HG02798 (cell line): Measurements from ENCODE around the gene PTGIS.
A peak's percentile ranks its signal among the peaks of the same experiment; 100 is the strongest.

Experiments
- ATAC-seq: cut with Tn5 transposase; IDR thresholded peaks from one replicate; pipeline ENCODE4 v1.9.1; 2021; ENCODE audit warnings: mild to moderate bottlenecking; ENCODE audit not compliant: unreplicated experiment, poor library complexity

Gene PTGIS

DNA sequence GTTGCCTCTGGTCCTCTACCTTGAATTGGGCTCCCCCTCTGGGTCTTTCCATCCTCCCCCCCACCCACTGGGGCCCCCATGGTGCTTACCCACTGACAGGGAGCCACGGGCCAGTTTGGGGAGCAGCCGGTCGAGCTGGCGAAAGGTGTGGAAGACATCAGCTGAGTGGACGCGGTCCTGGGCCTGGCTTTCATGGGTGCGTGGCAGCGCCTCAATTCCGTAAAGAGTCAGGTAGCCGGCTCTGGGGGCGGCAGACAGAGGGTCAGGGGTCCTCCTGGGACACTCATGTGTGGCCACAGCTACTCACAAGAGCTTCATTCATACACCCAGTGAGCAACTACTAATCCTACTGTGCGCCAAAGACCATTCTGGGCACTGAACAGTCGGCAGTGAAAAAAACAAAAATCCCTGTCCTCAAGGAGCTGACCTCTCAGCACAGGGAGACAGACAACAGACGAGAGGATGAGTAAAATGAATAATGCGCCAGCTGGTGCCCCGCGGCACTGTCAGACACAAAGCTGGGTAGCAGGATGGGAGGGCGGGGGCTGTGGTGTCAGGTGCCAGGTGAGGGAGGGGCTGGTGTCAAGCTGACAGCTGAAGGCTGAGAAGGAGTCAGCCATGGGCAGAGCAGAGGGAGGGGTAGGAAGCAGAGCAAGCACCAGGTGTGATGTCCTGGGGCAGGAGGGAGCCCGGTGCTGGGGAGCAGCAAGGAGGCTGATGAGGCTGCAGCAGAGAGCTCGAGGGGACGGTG, 28.3 kb downstream of the PTGIS start:
- ATAC-seq = no peak

DNA sequence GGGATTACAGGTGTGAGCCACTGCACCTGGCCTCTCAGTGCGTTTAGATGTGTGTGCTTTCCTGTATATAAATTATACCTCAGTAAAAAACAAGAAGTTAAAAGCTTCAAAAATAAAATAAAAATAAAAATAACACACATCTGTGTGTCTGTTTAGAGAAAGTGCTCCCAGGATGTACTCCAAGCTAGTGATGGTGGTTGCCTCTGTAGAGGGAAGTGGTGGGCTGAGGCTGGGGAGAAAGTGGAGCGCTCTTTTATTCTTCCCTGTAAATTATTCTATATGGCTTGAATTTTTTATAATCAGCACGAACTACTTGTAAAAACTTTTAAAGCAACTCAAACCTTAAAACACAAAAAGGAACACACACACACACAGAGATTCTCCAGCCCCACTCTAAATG, 29.0 kb downstream of the PTGIS start:
- no peak for ATAC-seq

DNA sequence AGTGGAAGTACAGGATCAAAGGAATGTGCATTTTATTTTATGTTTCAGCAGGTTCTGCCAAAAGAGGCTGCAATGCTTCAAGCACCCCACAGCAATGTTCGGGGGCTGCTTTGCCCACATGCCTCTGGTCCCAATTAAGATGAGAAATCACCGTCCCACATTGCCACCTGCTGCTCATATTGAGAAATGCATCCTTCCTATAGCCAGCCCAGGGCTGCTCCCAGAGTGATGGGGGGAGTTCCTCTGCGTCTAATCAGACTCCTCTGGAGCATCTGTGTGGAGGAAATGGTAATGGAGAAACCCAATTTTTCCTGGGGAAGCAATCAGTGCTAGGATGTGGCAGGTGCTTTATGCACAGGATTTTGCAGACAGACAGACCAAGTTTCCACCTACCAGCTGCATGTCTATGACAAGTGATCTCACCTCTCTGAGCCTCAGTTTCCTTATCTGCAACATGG, 33.7 kb downstream of the PTGIS start:
- ATAC-seq = peak; percentile 38

DNA sequence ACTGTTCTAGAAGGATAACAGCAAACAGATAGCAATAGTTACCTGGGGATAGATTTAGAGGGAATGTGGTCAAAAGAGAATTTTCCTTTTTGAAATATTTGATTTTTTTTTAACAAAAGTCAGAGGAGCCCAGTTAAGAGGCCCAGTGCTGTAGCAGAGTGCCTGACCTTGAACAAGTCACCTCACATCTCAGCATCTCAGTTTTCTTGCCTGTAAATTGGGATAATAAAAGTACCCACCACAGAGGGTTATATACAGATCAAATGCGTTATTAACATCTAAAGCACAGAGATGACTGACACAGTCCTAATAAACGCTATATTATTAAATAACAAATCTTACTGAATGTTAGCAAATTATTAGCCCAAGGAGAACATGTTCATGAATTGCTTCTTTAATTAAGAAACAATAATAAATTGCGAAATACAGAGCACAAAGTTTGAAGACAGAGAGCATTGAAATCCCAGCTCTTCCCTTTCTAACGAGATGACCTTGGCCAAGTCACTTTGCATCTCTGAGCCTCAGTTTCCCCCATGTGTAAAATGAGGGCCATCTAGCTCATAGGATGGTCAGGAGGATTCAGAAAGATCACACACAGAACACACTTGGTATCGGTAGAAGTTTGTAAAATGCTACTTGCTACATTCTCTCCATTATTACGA, 35.5 kb downstream of the PTGIS start:
- ATAC-seq = no peak

DNA sequence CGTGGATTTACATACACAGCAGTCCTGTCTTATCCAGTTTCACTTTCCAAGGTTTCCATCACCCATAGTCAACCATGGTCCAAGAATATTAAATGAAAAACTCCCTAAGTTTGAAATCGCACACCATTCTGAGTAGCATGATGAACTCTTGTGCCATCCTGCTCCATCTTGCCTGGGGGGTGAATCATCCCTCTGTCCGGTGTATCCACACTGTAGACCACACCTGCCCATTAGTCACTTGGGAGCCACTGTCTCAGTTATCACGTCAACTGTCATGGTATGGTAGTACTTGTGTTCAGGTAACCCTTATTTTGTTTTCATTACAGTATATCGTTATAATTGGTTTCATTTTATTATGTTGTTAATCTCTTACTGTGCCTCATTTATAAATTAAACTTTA, 38.5 kb downstream of the PTGIS start:
- no peak for ATAC-seq

DNA sequence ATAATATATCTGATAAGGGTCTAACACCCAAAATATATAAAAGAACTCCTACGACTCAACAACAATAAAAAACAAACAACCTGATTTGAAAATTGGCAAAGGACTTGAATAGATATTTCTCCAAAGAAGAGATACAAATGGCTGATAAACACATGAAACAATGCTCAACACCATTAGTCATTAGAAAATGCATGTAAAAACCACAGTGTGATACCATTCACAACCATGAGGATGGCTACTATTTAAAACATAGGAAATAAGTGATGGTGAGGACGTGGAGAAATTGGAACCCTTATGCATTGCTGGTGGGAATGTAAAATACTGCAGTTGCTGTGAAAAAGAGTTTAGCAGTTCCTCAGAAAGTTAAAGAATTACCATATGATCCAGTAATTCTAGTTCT, 41.4 kb downstream of the PTGIS start:
- ATAC-seq = no peak

DNA sequence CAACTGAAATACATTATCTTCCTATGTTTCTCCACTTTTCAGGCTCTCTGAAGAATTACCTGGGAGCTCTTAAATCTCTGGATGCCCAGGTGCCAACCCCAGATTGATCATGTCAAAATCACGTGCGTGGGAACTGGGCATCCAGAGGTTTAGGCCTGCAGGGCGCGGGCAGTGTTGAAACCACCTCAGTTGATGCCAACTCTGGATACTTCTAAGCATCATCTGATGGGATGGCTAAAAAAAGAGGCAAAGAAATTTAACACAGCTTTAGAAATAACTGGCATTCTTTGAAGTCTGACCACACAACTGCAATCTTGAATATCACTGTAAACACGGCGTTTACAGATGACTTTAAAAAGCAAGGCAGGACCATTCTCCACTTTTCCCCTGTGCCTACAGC, 41.9 kb downstream of the PTGIS start:
- ATAC-seq = no peak

DNA sequence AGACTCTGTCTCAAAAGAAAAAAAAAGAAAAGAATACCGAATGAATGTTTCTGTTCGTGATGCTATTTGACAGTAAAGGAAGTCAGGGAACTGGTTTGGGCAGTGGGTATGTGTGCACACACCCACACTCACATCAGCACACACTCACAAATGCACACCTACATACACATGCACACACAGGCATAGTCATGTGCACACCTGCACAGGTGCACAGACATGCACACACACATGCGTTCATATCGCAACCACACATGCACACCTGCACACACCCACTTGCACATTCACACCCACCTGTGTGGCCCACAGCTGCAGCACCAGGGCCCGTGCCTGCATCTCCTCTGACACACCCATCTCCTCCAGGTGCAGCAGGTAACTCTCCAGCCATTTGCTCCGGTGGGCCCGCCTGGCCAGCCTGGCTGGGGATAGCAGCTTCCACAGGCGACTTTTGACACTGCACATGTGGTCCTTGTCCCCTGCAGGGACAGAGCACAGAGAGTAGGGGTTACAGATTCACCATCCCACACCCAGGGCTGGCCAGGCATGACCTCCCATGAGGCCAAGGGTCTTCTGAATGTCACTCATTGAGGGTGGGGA, 44.1 kb downstream of the PTGIS start:
- no peak for ATAC-seq

DNA sequence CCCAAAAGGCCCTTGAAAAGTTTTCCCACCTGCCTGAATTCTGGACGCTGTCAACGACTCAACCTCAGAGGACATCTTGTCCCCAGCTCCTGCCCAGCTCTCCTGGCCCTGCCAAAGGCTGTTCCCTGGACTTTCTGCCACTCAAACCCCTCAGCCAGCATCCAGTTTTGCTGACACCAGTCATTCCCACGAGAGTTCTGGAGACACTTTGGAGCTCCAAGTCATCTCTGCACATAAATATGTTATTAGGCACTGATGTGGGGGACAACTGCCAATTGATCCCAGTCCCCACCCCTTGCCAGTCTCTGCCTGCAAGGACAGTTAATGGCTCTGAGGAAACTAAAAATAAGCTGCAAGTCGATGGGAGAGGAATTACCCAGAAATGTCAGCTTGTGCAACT, 46.6 kb downstream of the PTGIS start:
- no peak for ATAC-seq

DNA sequence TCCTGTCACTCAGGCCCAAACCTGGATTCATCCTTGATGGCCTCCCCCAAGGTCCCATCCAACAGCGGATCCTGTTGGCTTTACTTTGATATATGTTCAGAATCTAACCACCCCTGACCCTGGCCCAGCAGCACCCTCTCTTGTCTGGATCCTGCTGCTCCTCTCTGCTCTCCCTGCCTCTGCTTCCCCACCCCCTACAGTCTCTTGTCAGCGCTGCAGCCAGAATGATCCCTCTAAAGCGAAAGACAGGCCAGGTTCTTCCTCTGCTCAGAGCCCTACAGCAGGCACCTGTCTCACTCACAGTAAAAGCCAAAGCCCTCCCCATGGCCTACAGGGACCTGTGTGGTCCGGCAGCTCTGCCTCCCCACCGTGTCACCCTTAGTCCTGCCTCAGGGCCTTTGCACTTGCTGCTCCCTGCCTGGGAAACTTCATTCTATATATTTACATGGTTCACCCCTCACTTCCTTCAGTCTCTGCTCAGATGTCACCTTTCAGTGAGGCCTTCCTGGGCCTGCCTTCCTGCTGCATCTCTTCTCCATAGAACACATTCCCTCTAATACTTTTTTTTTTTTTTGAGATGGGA, 48.1 kb downstream of the PTGIS start:
- ATAC-seq = no peak

DNA sequence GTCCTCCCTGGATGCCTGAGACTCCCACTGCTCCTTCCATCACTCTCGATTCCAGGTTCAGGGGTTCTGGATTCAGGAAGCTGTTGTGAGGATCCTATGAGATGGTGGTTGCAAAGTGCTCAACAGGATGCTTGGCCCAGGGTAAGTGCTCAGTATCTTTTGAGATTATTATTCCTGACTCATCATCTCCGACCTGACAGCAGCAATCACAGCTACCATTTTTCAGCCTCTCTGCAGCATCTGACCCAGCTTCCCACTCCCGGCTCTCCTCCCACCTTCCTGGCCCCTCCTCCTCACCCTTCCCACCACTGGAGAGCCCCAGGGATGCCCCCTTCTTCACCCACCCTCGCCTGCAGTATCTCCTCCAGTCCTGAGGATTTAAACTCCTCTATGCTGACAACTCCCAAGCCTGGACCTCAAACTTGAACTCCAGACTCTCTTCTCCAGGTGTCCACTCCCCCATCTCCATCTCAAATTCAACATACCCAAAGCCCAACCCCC, 48.7 kb downstream of the PTGIS start:
- ATAC-seq = no peak

DNA sequence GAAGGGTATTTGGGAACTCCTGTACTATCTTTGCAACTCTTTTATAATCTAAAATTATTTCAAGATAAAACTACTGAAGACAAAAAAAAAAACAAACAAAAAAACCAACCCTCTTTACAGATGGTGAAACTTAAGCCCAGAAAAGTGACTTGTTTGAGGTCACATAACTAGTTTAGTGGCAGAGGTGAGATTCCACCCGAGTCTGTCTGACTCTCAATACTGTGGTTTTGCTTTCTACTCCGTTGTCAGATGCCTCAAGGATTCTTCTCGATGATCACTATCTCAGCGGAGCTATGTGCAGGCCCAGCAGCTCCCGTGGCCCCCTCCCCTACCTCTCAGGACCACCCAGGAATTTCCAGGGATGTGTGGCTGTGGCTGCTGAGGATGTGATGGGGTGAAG, 49.4 kb downstream of the PTGIS start:
- ATAC-seq = no peak

DNA sequence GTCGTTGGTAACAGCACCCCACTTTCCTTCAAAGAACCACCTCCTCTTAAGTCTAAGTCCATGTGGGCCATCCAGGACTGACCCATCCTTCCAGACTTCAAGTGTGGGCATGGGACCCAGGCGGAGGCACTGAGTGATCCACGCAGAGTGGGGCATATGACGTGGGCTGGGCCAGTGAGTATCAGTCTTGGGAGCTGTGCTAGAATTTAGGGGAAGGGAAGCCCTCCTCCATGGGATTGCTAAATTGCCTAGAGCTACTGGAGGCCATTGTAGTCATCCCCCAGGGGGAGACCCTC, 50.2 kb downstream of the PTGIS start:
- ATAC-seq = no peak

DNA sequence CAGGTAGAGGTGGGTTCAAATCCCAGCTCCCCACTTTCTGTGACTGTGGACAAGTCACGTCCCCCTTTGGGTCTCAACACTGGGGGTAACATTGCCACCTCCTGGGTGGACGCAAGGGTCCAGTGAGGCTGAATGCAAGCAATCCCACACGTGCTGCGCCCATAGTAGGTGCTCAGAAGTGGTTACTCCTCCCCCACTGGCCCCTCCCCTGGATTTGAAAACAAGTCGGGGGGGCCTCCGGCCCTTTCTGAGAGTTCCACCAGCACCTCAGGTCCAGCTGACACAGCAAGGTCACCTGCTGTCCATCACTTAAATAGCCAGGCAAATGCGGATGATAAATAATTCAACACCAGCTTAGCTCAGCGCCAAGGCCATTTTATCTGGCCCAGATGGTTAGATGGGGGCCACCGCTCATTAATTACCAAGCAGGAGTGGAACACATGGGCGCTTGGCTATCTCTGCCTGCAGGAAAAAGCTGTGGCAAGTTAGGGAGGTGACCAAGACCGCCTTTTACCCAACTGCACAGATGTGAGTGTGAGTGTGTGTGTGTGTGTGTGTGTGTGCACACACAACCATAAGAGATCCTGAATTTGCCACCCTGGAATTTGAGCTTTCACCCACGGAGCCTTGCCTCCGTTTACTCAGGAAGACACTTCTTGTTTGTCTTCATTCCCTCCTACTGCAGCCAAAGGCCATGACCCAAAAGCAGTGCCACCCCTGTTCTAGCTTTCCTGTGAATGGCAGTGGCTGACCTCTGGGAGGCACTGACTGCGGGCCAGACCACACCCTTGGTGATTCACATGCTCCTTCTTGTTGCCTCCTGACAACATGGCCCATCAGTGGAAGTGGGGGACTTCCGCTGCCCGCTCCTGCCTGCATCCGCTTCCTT, 50.8 kb downstream of the PTGIS start:
- no peak for ATAC-seq

DNA sequence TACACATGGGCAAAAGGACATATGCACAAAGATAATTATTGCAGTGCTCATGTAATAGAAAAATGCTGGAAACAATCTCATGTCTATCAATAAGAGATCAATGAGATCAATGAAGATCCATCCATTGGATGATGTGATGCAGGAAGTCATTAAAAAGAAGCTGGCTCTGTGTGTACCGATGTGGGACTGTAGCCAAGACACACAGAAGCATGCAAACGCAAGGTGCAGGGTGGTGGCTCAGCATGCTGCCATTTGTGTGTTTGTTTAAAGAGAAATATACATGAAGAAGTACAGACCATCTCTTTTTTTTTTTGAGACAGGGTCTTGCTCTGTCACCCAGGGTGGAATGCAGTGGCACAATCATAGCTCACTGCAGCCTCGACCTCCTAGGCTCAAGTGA, 52.4 kb downstream of the PTGIS start:
- ATAC-seq = no peak

DNA sequence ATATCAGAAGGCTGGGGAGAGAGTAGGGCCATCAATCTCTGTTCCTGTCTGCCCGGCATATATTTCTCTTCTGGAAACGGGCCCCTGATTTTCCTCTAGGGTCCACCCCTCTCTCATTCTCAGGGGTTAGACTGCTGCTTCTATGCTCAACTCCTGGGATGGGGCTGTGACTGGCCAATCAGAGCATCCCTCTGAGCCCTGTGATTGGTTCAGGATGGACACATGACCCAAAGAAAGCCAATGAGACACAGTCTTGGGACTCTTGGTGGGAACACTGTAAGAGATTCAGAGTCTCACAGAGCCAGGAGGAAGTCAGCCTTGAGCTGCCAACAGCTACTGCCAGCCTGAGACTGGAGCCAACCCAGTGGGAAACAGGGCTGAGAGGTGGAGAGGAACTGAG, 54.4 kb downstream of the PTGIS start:
- ATAC-seq = no peak

DNA sequence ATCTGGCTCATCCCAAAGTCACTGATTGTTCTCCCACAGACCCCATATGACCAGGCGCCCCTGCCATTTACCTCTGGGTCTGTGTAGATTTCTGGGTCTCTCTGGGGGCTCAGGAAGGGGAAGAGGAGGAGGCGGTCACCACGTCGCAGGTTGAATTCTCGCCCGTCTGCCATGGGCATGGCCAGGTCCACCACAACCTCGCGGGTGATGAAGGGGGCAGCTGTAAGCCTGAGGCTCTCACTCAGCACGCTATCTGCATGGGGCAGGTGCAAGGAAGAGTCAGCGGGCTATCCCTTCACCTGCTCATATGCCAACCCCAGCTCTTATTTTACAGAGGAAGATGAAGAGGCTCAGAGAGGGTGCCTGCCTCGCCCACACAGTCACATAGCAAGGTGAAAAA, 54.9 kb downstream of the PTGIS start:
- no peak for ATAC-seq

DNA sequence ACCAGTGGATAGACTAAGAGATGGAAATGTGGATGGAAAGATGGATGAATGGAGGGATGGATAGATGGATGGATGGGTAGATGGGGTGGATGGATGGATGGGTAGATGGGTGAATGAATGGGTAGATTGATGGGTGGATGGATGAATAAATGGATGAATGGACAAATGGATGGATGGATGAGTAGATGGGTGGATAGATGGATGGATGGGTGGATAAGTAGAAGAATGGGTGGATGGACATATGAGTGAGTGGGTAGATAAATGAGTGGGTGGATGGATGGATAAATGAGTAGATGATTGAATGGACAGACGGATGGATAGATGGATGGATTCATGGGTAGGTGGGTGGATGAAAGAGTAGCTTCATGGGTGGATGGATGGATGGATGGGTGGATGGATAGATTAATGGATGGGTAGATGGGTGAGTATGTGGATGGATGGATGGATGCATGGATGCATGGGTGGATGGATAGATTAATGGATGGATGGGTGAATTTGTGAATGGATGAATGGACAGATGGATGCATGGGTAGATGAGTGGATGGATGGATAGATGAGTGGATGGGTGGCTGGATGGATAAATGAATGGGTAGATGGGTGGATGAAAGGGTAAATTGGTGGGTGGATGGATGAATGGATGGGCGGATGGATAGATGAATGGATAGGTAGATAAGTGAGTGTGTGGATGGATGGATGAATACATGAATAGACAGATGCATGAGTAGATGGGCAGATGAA, 56.0 kb downstream of the PTGIS start:
- ATAC-seq = no peak

DNA sequence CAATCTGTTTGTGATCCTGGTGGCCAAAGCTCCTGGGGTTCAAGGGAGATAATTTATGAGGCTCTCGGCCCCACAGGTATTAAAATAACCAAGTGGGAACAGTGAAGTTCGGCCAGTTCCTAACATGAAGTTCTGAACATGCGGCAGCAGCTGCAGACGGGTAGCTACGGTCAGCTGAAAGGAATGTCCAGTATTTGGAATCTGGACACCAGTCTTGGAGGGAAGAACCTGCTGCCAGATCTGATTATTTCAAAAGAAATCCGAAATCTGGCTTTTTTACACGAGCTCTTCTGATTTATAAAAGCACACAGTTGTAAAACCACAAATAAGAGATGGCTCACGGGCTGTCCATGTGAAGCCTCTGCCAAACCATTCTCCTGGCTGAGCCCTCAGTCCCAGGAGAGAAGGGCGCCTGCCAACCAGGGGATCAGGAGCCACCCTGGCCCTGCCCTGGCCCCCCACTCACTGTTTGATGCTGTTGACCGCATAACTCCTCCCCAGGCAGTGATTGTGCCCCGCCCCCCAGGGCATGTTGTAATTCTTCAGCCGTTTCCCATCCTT, 57.3 kb downstream of the PTGIS start:
- no peak for ATAC-seq
